Pons (tissue), 1 donor: Measurements from ENCODE around the gene EXOSC7.

Experiments used
- DNase-seq: peaks from one replicate; pipeline ENCODE4 v3.0.0-alpha.2; 2016; ENCODE audit warnings: low spot score

The EXOSC7 gene

GRCh38 chr3:44992555-44993470 is 16.8 kb downstream of the EXOSC7 start:
- no peak for DNase-seq

- DNase-seq, result no peak
These were observed 17.6 kb downstream of the EXOSC7 start for GRCh38 chr3:44993471-44994205.

GRCh38 chr3:44995142-44995770 is 19.2 kb downstream of the EXOSC7 start:
- peak; percentile 42 for DNase-seq

- no peak for DNase-seq
These were observed 20.5 kb downstream of the EXOSC7 start for GRCh38 chr3:44996556-44996969.

DNA sequence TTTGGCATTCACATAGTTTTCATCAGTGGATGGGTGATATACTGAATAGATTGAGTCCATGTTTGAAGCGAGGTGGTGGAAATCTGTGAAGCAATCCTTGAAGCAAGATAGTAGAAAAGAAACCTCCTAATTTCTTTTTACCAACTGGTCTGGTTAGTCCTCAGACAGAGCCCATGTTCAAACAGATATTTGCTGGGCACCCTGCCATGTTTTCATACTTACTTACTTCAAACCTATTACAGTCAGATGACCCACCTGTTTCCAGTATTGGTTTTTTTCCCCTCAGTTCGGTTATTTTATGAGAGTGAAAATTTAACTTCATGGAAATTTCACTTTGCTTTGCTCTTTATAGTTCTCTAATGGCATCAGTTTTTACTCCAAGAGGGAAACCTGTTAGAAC is 23.7 kb downstream of the EXOSC7 start:
- DNase-seq, result no peak

GRCh38 chr3:45000823-45001222 is 24.8 kb downstream of the EXOSC7 start:
- no peak for DNase-seq

GRCh38 chr3:45001738-45002137 is 25.7 kb downstream of the EXOSC7 start:
- DNase-seq, result no peak

DNA sequence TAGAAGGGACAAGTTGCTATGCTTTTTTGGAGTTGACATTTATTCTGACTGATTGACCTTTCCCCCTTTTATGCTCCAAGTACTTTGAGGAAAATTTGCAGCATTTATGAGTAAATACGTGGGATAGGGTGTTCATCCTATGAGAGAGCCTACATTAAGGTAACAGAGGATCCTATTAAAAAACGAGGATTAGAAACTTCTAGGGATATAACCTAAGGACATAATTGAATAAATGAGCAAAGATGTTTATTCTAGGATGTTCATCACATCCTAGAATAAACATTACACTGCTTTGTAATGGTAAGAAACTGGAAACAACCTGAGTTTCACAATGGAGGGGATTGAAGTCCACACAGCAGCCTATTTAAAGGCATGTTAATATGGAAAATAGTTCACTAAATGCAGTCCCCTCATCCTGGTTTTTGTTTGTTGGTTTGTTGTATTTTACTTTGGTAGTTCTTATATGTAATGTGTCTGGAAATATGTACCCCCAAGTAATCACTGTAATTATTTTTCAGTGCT is 26.2 kb downstream of the EXOSC7 start:
- DNase-seq, result no peak

GRCh38 chr3:45002720-45003119 is 26.7 kb downstream of the EXOSC7 start:
- no peak for DNase-seq

DNA sequence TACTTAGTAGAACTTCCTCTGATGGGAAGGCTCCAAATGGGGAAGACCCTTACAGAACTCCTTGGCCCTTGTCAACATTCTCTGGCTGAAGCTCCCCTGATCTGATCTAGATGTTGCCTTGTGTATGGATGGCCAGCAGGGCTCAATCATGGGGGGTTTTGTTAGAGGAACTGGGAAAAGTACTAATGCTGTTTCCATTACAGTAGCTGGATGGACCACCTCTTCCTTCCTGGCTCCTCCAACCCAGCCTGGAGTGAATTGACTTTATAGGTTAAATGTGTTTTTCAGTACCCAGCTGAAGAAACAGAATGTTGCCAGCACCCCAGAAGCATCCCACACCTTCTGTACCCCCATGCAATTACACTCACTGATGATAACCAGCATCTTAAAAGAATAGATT is 27.4 kb downstream of the EXOSC7 start:
- DNase-seq, result no peak

- no peak for DNase-seq
These were observed 27.8 kb downstream of the EXOSC7 start for GRCh38 chr3:45003859-45004258.

DNA sequence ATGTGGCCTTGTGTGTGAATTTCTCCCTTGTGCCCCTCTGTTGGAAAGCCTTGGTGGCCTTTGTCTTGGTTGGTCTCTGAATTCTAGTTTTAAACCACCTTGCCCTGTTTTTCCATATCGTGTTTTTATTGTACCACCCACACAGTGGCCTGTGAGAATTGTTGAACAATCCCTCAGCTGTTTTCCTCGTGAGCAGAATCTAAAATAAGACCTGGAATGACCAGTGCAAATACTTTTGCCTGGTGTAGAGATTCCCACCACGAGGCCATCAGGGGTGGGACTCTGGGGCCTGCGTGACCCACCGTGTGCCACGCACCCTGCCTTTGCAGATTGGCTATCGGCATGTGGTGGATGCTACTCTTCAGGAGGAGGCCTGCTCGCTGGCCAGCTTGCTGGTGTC is 31.0 kb downstream of the EXOSC7 start:
- DNase-seq, result no peak

- DNase-seq, result no peak
These were observed 32.1 kb downstream of the EXOSC7 start for GRCh38 chr3:45008117-45008516.

DNA sequence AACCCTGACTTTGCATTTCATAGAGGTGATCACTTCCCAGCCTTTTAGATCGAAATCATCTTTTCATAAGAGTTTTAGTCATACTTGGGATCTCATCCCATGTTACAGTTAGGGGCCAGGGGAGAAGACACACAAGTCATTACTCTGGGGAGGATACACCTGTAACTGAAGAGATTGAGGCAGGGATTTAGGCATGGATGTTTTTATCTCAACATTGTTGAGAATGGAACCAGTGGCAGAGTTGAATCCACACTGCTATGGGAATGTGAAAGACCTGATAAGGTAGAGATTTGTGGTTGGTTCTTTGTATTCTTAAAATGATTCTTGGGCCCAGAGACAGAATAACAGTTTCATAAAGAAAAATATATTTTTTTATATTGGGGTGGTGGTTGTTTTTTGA is 33.8 kb downstream of the EXOSC7 start:
- DNase-seq, result no peak

DNA sequence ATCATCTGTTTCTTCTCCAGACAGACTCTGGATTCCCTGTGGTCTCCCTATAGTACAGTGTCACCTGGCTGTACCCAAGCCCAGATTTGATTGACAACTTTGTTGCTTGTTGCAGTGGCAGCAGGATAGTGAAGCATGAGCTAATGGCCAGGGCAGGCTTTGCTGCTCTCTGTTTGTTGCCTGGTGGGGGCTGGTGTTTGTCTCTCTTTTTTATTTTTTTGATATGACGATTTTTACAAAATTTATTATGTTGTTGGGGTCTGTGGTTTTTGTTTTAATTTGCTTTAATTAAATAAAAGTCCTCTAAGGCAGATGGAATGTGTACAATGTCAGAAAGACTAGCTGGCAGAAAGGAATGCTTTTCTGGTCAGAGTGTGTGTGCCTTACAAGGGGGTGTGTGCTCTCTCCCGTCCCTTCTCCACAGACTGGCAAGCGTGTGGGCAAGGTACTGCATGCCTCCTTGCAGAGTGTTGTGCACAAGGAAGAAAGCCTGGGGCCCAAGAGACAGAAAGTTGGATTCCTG is 34.8 kb downstream of the EXOSC7 start:
- no peak for DNase-seq

DNA sequence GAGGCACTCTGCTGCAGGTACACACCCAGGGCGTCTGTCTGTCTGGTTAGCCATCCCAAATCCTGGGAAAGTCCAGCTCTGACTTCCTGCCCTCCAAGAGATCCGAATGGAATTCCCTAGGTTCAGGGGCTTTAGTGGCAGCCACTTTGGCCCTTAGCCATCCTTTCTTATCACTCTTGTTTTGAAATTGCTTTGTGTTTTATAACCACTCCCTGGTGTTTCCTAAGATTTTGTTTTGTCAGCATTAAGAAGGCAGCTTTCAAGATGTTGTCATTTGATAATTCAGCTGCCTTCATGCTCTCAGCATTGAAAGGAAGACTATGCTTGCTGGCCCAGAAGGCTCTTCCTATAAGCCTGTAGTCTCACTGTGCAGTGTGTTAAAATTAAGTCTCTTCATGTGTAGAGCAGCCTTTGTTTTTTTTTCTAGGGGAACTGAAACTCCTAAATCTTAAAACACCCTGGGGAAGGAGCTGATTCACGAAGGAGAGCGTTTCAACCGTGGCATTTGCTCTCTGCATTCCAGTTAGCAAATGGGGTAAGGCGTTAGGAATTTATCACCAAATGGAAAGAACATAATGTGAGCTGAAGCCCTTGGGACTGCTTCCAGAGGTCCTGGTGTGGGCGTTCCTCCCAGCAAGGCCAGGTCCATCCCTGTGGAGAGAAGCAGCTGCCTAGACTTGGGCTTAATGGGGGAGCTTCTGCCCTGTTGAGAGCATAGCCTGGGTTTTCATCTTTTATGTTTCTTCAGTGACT is 35.9 kb downstream of the EXOSC7 start:
- DNase-seq, result peak; percentile 69

DNA sequence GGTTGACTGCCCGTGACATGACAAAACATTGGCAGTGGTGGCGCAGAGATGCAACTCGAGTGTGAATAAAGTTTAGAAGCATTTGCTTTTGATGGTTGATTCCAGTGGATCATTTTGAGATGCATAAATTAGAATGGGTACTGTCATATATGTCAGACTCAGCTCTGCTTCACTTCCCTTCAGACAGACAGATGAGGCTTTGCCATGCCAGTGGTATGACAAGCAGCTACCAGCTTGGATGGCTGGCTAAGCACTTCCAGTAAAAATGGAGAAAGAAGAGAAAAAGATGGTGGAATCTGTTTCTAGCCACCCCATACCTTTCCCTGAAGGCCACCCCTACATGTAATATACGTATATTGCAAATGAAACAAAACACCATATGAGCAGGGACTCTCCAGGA is 36.5 kb downstream of the EXOSC7 start:
- no peak for DNase-seq

DNA sequence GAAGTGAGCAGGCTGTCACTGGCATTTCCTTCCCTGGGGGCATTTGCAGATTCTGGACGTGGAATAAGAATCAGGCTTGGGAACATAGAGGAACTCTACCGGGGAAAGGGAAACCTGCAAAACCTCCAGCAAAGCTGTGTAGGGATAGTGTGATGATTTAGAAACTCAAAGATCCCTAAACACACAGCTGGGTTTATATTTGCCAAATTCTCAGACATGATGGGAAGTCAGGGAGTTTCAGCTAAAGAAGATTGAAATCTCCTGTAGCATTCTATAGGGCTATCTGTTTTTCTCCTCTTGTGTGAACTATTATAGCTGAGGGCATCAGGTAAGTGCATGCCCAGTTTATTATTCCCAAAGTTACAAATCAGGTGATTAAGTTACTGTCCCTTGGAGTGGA is 40.9 kb downstream of the EXOSC7 start:
- DNase-seq, result no peak

GRCh38 chr3:45017821-45018220 is 41.8 kb downstream of the EXOSC7 start:
- DNase-seq, result no peak

- no peak for DNase-seq
These were observed 44.5 kb downstream of the EXOSC7 start for GRCh38 chr3:45020534-45020933.

DNA sequence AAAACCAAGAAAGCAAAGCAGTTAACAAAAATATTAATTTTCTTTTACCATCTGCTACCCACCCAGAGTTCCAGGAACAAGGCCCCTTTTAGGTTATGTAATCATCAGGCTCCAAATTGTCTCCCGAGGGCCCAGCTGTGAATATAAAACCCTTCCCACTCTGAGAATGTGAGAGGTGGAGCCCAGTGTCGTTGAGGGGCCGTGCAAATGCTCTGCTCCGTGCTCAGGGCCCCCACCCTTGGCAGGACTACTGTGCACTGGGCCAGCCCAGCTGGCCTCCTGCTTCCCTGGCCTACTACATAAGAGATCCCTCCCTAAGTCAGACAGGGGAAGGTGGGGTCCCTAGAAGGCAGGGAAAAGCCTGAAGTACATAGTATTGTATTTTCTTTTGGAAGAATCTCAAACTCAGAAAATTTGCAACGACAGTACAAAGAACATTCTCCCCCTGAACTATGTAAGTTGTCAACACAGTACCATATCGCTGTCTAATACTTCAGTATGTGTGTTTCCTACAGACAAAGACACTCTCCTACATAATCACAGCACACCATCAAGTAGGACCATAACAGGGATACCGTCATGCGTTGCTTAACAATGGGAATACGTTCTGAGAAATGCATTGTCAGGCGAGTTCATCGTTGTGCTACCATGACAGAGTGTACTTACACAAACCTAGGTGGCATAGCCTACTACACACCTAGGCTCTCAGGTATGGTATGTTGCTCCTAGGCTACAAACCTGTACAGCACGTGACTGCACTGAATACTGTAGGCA is 45.7 kb downstream of the EXOSC7 start:
- no peak for DNase-seq
